Measurements from ENCODE around the gene PLEKHN1.

- TF ChIP-seq POLR2AphosphoS5 (IDR thresholded peaks at IDR 0.05; ENCODE audit: insufficient read depth, low read depth, low read length) (no peak), CTCF (IDR thresholded peaks at IDR 0.05; ENCODE audit: extremely low read depth in 1 of 2, insufficient read depth in 1 of 2, low read depth in 1 of 2, low read length in 2 of 2) (no peak), EZH2 (IDR thresholded peaks at IDR 0.05; ENCODE audit: borderline replicate concordance, low read depth, low read length, severe bottlenecking) (no peak), MAX (IDR thresholded peaks at IDR 0.05; ENCODE audit: insufficient read depth, insufficient read length) (no peak)
Observed at GRCh38 chr1:942864-943533, 23.3 kb upstream of the PLEKHN1 start.

Data from endothelial cell of umbilical vein (primary cell).